ENCODE results near the gene GDPD3.

Gene GDPD3, protein sequence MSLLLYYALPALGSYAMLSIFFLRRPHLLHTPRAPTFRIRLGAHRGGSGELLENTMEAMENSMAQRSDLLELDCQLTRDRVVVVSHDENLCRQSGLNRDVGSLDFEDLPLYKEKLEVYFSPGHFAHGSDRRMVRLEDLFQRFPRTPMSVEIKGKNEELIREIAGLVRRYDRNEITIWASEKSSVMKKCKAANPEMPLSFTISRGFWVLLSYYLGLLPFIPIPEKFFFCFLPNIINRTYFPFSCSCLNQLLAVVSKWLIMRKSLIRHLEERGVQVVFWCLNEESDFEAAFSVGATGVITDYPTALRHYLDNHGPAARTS

DNA sequence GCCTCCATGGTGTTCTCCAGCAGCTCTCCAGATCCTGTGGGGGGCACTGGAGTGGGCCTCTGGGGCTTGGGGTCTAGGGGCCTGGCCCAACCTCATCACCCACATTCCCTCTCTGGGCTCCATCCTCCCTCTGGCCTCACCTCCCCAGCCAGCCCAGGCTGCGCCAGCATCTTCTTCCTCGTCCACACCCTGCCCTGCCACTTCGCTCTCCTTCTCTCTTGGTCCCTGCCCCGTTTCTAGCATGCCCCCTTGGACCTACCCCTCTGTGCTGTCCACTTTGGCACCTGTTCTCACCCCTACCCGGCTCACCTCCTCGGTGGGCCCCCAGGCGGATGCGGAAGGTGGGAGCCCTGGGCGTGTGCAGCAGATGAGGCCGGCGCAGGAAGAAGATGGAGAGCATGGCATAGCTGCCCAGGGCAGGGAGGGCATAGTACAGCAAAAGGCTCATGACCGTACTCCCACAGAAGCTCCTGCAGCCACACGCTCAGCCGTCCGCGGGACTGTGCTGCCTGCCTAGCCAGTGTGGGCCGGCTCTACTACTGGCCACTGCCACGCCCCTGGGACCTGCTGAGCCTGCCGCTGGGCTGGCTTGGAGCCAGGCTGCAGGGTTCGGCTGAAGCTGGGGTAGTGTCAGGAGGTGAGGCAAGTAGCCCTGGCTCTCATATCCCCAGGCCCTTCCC lies at the start of gene GDPD3:
Gene GDPD3, minus strand, starts transcription at position 507 of the 680 bp plus-strand sequence. Its CDS starts 59 bp downstream, at position 448.
- TF ChIP-seq, protein P1, sequence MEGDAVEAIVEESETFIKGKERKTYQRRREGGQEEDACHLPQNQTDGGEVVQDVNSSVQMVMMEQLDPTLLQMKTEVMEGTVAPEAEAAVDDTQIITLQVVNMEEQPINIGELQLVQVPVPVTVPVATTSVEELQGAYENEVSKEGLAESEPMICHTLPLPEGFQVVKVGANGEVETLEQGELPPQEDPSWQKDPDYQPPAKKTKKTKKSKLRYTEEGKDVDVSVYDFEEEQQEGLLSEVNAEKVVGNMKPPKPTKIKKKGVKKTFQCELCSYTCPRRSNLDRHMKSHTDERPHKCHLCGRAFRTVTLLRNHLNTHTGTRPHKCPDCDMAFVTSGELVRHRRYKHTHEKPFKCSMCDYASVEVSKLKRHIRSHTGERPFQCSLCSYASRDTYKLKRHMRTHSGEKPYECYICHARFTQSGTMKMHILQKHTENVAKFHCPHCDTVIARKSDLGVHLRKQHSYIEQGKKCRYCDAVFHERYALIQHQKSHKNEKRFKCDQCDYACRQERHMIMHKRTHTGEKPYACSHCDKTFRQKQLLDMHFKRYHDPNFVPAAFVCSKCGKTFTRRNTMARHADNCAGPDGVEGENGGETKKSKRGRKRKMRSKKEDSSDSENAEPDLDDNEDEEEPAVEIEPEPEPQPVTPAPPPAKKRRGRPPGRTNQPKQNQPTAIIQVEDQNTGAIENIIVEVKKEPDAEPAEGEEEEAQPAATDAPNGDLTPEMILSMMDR (conservative IDR thresholded peaks at IDR 0.05; ENCODE audit: low read depth, low read length), result no peak
- DNase-seq (ENCODE audit: low read depth), result no peak
- no peak within 1 kb of the TSS for H3K4me3 ChIP-seq (ENCODE audit: low read length)

DNA sequence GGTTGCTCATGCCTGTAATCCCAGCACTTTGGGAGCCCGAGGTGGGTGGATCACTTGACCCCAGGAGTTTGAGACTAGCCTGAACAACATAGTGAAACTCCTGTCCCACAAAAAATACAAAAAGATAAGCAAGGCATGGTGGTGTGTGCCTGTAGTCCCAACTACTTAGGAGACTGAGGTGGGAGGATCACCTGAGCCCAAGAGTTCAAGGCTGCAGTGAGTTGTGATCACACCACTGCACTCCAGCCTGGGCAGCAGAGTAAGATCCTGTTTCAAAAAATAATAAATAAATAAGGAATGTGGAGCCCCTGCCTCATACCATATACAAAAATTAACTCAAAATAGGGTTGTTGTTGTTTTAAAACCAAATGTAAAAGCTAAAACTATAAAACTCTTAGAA lies 43.9 kb upstream of the GDPD3 start:
- TF ChIP-seq, protein P1 (conservative IDR thresholded peaks at IDR 0.05; ENCODE audit: low read depth, low read length), result no peak
- DNase-seq (ENCODE audit: low read depth), result no peak
- no peak overlapping the region for H3K4me3 ChIP-seq (ENCODE audit: low read length)

DNA sequence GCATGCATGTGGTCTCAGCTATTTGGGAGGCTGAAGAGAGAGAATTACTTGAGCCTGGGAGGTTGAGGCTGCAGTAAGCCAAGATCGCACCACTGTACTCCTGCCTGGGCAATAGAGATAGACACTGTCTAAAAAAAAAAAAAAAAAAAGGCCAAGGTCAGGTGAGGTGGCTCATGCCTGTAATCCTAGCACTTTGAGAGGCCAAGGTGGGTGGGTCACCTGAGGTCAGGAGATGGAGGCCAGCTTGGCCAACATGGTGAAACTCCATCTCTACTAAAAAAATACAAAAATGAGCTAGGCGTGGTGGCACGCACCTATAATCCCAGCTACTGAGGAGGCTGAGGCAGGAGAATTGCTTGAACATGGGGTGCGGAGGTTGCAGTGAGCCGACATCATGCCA lies 41.9 kb upstream of the GDPD3 start:
- TF ChIP-seq, protein P1 (conservative IDR thresholded peaks at IDR 0.05; ENCODE audit: low read depth, low read length), result no peak
- DNase-seq (ENCODE audit: low read depth), result no peak
- no peak overlapping the region for H3K4me3 ChIP-seq (ENCODE audit: low read length)

DNA sequence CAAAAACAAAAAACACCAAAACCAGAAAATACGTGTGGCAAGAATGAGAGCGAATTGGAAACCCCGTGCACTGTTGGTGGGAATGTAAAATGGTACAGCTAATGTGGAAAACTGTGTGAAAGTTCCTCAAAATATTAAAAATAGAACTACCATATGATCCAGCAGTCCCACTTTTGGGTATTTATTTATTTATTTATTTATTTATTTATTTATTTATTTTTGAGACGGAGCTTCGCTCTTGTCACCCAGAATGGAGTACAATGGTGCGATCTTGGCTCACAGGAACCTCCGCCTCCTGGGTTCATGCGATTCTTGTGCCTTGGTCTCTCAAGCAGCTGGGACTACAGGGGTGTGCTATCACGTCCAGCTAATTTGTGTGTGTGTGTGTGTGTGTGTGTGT lies 39.2 kb upstream of the GDPD3 start:
- DNase-seq (ENCODE audit: low read depth), result no peak
- TF ChIP-seq, protein P1 (conservative IDR thresholded peaks at IDR 0.05; ENCODE audit: low read depth, low read length), result no peak
- H3K4me3 ChIP-seq (ENCODE audit: low read length), result no peak overlapping the region

DNA sequence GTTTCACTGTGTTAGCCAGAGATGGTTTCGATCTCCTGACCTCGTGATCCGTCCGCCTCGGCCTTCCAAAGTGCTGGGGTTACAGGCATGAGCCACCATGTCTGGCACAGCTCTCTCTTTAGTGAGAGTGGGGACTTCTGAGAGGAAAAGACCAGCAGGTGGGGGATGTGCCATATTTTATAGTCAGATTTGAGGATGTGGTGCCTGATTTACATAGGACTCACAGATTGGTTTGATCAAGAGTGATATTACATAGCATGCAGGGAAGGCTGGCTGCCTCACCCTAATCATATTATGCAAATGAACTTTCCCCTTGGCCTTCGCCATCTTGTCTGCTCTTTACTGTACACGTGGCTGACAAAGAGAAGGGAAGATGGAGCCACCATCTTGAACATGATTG lies 37.8 kb upstream of the GDPD3 start:
- DNase-seq (ENCODE audit: low read depth), result no peak
- H3K4me3 ChIP-seq (ENCODE audit: low read length), result no peak overlapping the region
- TF ChIP-seq, protein P1 (conservative IDR thresholded peaks at IDR 0.05; ENCODE audit: low read depth, low read length), result no peak

DNA sequence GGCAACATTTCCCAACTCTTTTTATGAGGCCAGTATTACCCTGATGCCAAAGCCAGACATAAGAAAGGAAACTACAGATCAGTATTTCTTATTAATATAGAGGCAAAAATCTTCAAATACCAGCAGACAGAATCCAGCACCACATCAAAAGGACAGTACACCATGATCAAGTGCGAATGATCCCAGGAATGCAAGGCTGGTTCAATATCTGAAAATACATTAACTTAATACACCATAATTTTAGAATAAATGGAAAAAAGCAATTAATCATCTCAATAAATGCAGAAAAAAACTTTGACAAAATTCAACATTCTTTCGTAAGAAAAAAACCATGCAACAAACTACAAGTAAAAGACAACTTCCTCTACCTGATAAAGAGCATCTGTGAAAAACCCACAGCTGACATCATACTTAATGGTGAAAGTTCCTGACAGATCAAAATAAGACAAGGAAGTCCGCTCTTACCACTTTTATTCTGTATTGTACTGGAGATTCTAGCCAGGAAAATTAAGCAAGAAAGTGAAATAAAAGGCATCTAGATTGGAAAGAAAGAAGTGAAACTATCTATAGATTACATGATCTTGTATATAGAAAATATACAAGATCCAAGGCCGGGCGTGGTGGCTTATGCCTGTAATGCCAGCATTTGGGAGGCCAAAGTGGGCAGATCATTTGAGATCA lies 36.1 kb upstream of the GDPD3 start:
- no peak for DNase-seq (ENCODE audit: low read depth)
- no peak overlapping the region for H3K4me3 ChIP-seq (ENCODE audit: low read length)
- TF ChIP-seq, protein P1 (conservative IDR thresholded peaks at IDR 0.05; ENCODE audit: low read depth, low read length), result no peak

Data from retinal pigment epithelial cell (primary cell).